ENCODE measurements around the gene SLC12A2. TPM values are rescaled to one million over a fixed set of nuclear protein-coding genes. Genes with fewer than 3 reads are reported as not detected.

The SLC12A2 gene
- total and polyA plus RNA-seq, 4 donors: 32.0 to 198 (median 86.0) TPM

- Histone ChIP-seq H3K4me3 (ENCODE audit: low read depth, low read length) (no peak overlapping the region), H3K4me1 (ENCODE audit: control insufficient read depth, insufficient read depth, low read length) (no peaks in the 10 kb centered on the region), H3K9me3 (ENCODE audit: control insufficient read depth, insufficient read depth, low read length) (peaks cover 4% of the 10 kb centered on the region), H3K27ac (ENCODE audit: low read depth, low read length) (no peak overlapping the region), H3K27me3 (ENCODE audit: control insufficient read depth, insufficient read depth, low read length) (no peaks in the 10 kb centered on the region), H3K36me3 (ENCODE audit: control insufficient read depth, insufficient read depth, low read length) (no peaks in the 10 kb centered on the region)
- 88% methylated on average over 1 of the region's 4 CpGs for WGBS (ENCODE audit: insufficient coverage)
- DNase-seq (ENCODE audit: low read depth in 4 of 6, low spot score in 6 of 6): no peak
Measured at GRCh38 chr5:128092144-128092543, 8.6 kb downstream of the SLC12A2 start.

GRCh38 chr5:128093368-128093767 lies 9.8 kb downstream of the SLC12A2 start:
- DNase-seq (ENCODE audit: low read depth in 4 of 6, low spot score in 6 of 6): no peak
- H3K4me1 ChIP-seq (ENCODE audit: control insufficient read depth, insufficient read depth, low read length): no peaks in the 10 kb centered on the region
- no peaks in the 10 kb centered on the region for H3K27me3 ChIP-seq (ENCODE audit: control insufficient read depth, insufficient read depth, low read length)
- 98% methylated on average over 4 of the region's 4 CpGs for WGBS (ENCODE audit: insufficient coverage)
- H3K27ac ChIP-seq (ENCODE audit: low read depth, low read length): no peak overlapping the region
- H3K36me3 ChIP-seq (ENCODE audit: control insufficient read depth, insufficient read depth, low read length): no peaks in the 10 kb centered on the region
- H3K4me3 ChIP-seq (ENCODE audit: low read depth, low read length): no peak overlapping the region
- peaks cover 13% of the 10 kb centered on the region for H3K9me3 ChIP-seq (ENCODE audit: control insufficient read depth, insufficient read depth, low read length)

GRCh38 chr5:128097224-128097623 lies 13.7 kb downstream of the SLC12A2 start:
- no peak overlapping the region for H3K4me3 ChIP-seq (ENCODE audit: low read depth, low read length)
- no peaks in the 10 kb centered on the region for H3K4me1 ChIP-seq (ENCODE audit: control insufficient read depth, insufficient read depth, low read length)
- WGBS (ENCODE audit: insufficient coverage): no CpG with 5 or more reads among the region's 1 CpG
- no peaks in the 10 kb centered on the region for H3K36me3 ChIP-seq (ENCODE audit: control insufficient read depth, insufficient read depth, low read length)
- peaks cover 13% of the 10 kb centered on the region for H3K9me3 ChIP-seq (ENCODE audit: control insufficient read depth, insufficient read depth, low read length)
- H3K27ac ChIP-seq (ENCODE audit: low read depth, low read length): no peak overlapping the region
- no peaks in the 10 kb centered on the region for H3K27me3 ChIP-seq (ENCODE audit: control insufficient read depth, insufficient read depth, low read length)
- no peak for DNase-seq (ENCODE audit: low read depth in 4 of 6, low spot score in 6 of 6)

DNA sequence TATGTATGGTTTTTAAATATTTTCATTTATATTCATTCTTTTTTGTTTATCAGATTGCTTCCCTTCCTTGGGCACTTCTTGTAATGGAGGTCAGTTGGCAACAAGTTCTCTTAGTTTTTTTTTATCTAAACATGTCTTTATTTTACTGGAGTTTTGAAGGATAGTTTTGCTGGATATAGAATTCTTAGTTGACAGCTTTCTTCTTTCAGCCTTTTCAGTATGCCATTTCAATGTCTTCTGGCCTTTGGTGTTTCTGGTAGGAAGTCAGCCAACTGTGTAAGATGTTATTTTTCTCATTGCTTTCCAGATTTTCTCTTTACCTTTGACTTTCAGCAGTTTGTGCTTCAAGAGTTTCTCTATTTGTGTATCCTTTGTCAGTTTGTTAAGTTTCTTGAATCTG lies 14.2 kb downstream of the SLC12A2 start:
- no peak overlapping the region for H3K27ac ChIP-seq (ENCODE audit: low read depth, low read length)
- H3K9me3 ChIP-seq (ENCODE audit: control insufficient read depth, insufficient read depth, low read length): peaks cover 13% of the 10 kb centered on the region
- H3K4me3 ChIP-seq (ENCODE audit: low read depth, low read length): no peak overlapping the region
- H3K4me1 ChIP-seq (ENCODE audit: control insufficient read depth, insufficient read depth, low read length): no peaks in the 10 kb centered on the region
- no peak for DNase-seq (ENCODE audit: low read depth in 4 of 6, low spot score in 6 of 6)
- no peaks in the 10 kb centered on the region for H3K36me3 ChIP-seq (ENCODE audit: control insufficient read depth, insufficient read depth, low read length)
- H3K27me3 ChIP-seq (ENCODE audit: control insufficient read depth, insufficient read depth, low read length): no peaks in the 10 kb centered on the region

GRCh38 chr5:128099944-128100343 lies 16.4 kb downstream of the SLC12A2 start:
- WGBS (ENCODE audit: insufficient coverage): no CpG with 5 or more reads among the region's 5 CpGs
- DNase-seq (ENCODE audit: low read depth in 4 of 6, low spot score in 6 of 6): no peak
- H3K36me3 ChIP-seq (ENCODE audit: control insufficient read depth, insufficient read depth, low read length): no peaks in the 10 kb centered on the region
- no peaks in the 10 kb centered on the region for H3K27me3 ChIP-seq (ENCODE audit: control insufficient read depth, insufficient read depth, low read length)
- H3K9me3 ChIP-seq (ENCODE audit: control insufficient read depth, insufficient read depth, low read length): peaks cover 13% of the 10 kb centered on the region
- H3K4me3 ChIP-seq (ENCODE audit: low read depth, low read length): no peak overlapping the region
- no peak overlapping the region for H3K27ac ChIP-seq (ENCODE audit: low read depth, low read length)
- no peaks in the 10 kb centered on the region for H3K4me1 ChIP-seq (ENCODE audit: control insufficient read depth, insufficient read depth, low read length)

- Histone ChIP-seq H3K4me3 (ENCODE audit: low read depth, low read length) (no peak overlapping the region), H3K4me1 (ENCODE audit: control insufficient read depth, insufficient read depth, low read length) (no peaks in the 10 kb centered on the region), H3K9me3 (ENCODE audit: control insufficient read depth, insufficient read depth, low read length) (peaks cover 13% of the 10 kb centered on the region), H3K36me3 (ENCODE audit: control insufficient read depth, insufficient read depth, low read length) (no peaks in the 10 kb centered on the region), H3K27ac (ENCODE audit: low read depth, low read length) (no peak overlapping the region), H3K27me3 (ENCODE audit: control insufficient read depth, insufficient read depth, low read length) (no peaks in the 10 kb centered on the region)
- DNase-seq (ENCODE audit: low read depth in 4 of 6, low spot score in 6 of 6): no peak
- WGBS (ENCODE audit: insufficient coverage): no CpG with 5 or more reads among the region's 5 CpGs
Measured at GRCh38 chr5:128100860-128101557, 17.4 kb downstream of the SLC12A2 start.

- Histone ChIP-seq H3K4me3 (ENCODE audit: low read depth, low read length) (no peak overlapping the region), H3K4me1 (ENCODE audit: control insufficient read depth, insufficient read depth, low read length) (no peaks in the 10 kb centered on the region), H3K27me3 (ENCODE audit: control insufficient read depth, insufficient read depth, low read length) (no peaks in the 10 kb centered on the region), H3K9me3 (ENCODE audit: control insufficient read depth, insufficient read depth, low read length) (peaks cover 12% of the 10 kb centered on the region), H3K27ac (ENCODE audit: low read depth, low read length) (no peak overlapping the region), H3K36me3 (ENCODE audit: control insufficient read depth, insufficient read depth, low read length) (no peaks in the 10 kb centered on the region)
- no CpG with 5 or more reads among the region's 1 CpG for WGBS (ENCODE audit: insufficient coverage)
- DNase-seq (ENCODE audit: low read depth in 4 of 6, low spot score in 6 of 6): no peak
Measured at GRCh38 chr5:128101676-128102075, 18.1 kb downstream of the SLC12A2 start.

DNA sequence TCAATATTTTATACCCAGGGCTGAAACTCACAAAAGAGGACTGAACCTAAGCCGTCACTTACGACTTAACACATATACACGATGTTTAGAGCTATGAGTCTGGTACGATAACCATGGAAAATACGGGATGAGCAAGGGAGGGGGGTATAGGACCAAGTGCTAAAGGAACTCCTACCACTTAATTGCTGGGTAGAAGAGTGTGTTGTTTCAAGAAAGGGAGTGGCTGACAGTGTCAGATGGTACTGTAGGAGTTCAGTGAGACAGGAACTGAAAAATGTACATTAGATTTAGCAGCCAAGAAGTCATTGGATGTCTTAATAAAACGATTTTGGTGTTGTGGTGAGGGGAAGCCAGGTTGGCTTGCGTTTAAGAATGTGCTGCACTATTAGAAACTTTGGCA lies 21.6 kb downstream of the SLC12A2 start:
- no peak overlapping the region for H3K27ac ChIP-seq (ENCODE audit: low read depth, low read length)
- no peaks in the 10 kb centered on the region for H3K4me1 ChIP-seq (ENCODE audit: control insufficient read depth, insufficient read depth, low read length)
- H3K9me3 ChIP-seq (ENCODE audit: control insufficient read depth, insufficient read depth, low read length): no peaks in the 10 kb centered on the region
- WGBS (ENCODE audit: insufficient coverage): 82% methylated on average over 2 of the region's 7 CpGs
- H3K27me3 ChIP-seq (ENCODE audit: control insufficient read depth, insufficient read depth, low read length): no peaks in the 10 kb centered on the region
- H3K36me3 ChIP-seq (ENCODE audit: control insufficient read depth, insufficient read depth, low read length): no peaks in the 10 kb centered on the region
- no peak overlapping the region for H3K4me3 ChIP-seq (ENCODE audit: low read depth, low read length)
- DNase-seq (ENCODE audit: low read depth in 4 of 6, low spot score in 6 of 6): no peak

- DNase-seq (ENCODE audit: low read depth in 4 of 6, low spot score in 6 of 6): no peak
Measured at GRCh38 chr5:128109138-128109537, 25.6 kb downstream of the SLC12A2 start.

DNA sequence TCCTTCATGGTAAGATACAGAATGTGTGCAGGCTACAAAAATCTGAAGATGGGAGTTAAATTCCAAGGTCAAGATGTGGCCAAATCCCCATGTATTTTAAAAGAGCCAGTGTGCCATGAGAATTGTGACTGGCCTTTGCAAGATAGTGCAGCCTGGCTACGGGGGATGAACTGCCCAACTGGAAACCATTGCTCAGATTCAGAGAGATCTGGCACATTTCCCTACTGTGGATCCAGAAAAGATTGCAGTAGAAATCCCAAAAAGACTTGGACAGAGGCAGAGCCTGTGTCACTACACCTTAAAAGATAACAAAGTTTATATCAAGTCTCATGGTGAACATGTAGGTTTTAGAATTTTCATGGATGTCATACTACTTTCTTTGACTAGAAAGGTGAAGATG lies 26.2 kb downstream of the SLC12A2 start:
- 100% methylated on average over 1 of the region's 1 CpG for WGBS (ENCODE audit: insufficient coverage)

More at GRCh38 chr5:128109138-128109537, 25.6 kb downstream of the SLC12A2 start:
- Histone ChIP-seq H3K36me3 (ENCODE audit: control insufficient read depth, insufficient read depth, low read length) (no peaks in the 10 kb centered on the region), H3K27ac (ENCODE audit: low read depth, low read length) (no peak overlapping the region), H3K4me1 (ENCODE audit: control insufficient read depth, insufficient read depth, low read length) (no peaks in the 10 kb centered on the region), H3K4me3 (ENCODE audit: low read depth, low read length) (no peak overlapping the region), H3K9me3 (ENCODE audit: control insufficient read depth, insufficient read depth, low read length) (no peaks in the 10 kb centered on the region), H3K27me3 (ENCODE audit: control insufficient read depth, insufficient read depth, low read length) (no peaks in the 10 kb centered on the region)
- 95% methylated on average over 12 of the region's 14 CpGs for WGBS (ENCODE audit: insufficient coverage)

More for the DNA sequence above, 26.2 kb downstream of the SLC12A2 start:
- Histone ChIP-seq H3K4me1 (ENCODE audit: control insufficient read depth, insufficient read depth, low read length) (no peaks in the 10 kb centered on the region), H3K27me3 (ENCODE audit: control insufficient read depth, insufficient read depth, low read length) (no peaks in the 10 kb centered on the region), H3K4me3 (ENCODE audit: low read depth, low read length) (no peak overlapping the region), H3K9me3 (ENCODE audit: control insufficient read depth, insufficient read depth, low read length) (no peaks in the 10 kb centered on the region), H3K36me3 (ENCODE audit: control insufficient read depth, insufficient read depth, low read length) (peaks cover under 1% of the 10 kb centered on the region), H3K27ac (ENCODE audit: low read depth, low read length) (no peak overlapping the region)
- no peak for DNase-seq (ENCODE audit: low read depth in 4 of 6, low spot score in 6 of 6)

Data from spinal cord (tissue), 10 donors.